CD4-positive, alpha-beta T cell treated with Interleukin-15 for 1 hour (primary cell): ENCODE measurements around the gene KLHDC8B.
"Not testable (repeated sequence)": the region's sequence is repeated elsewhere in the genome, so short reads cannot be mapped to it uniquely, and the experiment has no call there.

Experiments
- DNase-seq: peaks from one replicate; pipeline ENCODE4 v3.0.0-alpha.2; 2020

KLHDC8B gene

DNA sequence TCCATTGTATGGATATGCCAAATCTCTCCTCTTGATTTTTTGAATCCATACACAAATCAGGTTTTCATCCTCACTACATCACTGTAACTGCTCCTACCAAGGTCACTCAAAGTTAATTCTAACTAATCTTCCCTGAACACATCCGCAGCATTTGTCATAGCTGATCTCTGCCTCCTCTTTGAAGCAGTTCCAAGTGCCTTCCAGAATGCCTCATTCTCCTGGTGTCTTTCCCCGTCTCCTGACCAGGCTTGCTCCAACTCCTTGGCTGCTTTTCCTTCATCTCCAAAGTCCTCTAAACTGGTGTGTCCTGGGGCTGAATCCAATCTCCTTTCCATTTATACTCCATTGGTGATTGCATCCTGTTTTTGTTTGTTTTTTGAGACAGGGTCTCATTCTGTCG is 26.8 kb downstream of the KLHDC8B start:
- DNase-seq, result no peak

DNA sequence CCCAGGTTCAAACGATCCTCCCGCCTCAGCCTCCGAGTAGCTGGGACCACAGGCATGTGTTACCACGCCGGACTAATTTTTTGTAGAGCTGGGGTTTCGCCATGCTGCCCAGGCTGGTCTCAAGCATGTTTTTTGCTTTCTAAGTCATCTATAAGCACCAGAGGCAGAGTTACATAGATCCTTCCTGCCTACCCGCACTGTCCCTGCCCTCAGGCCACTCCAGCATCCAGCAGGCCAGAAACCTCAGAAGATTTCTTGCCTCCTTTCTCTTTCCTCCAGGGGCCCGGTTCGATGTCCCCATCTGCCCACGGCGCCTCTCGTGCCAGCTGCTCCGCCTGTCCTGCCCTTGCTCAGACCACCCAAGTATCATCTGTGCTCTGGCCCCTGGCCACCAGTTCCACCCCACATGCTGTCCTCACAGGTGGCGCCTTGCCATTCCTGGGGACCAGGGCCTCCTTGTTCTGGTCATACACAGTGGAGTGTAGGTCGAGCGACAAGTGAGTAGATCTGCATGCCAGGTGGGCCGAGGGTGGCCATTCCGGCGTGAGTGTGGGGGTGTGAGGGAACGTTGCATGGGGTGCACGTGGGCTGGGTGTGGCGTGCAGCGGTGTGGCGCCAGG is 27.3 kb downstream of the KLHDC8B start:
- DNase-seq, result no peak

DNA sequence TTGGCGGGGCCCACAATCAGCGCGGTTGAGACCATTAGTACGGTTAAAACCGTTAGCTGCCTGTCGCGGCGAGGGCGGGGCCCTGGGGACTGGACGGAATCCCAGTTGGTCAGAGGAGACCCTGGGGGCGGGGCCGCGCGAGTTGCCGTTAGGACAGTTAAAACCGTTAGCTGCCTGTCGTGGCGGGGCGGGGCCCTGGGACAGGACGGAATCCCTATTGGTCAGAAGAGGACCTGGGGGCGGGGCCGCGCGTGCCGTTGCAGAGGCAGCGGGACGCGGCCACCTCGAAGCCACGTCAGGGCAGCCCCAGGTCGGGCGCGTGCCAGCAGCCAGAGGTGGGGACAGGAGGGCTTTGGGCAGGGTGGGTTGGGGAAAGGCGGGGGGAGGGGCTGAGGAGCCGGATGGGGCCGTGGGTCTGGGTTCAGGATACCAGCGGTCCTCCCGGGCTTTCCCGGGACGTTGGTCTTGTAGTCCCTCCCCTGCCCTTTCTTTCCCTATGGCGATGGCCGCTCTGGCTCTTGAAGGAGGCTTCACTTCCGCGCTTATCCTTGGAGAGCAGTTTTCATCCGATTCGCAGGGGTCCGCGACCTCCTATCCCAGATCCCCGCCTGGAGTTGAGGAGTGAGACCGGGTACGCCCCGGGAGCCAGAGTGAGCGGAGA is 28.0 kb downstream of the KLHDC8B start:
- DNase-seq, result no peak

DNA sequence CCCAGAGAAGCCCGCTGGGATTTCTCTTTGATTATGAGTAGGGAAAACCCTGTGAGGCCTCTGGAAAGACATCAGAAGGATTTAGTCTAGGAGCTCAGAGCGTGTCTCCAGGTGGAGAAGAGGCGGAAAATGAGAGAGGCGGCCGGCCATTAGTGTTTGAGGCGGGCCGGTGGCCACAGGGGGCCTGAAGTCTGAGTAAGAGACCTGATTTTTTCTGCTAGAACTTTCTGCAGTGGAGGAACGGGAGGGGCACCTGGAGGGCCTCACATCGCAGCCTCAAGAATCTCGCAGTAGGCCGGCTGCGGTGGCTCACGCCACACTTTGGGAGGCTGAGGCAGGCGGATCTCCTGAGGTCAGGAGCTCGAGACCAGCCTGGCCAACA is 28.5 kb downstream of the KLHDC8B start:
- DNase-seq, result no peak

- DNase-seq, result no peak
These were observed 42.1 kb downstream of the KLHDC8B start for GRCh38 chr3:49213541-49213943.

- no peak for DNase-seq
These were observed 42.6 kb downstream of the KLHDC8B start for GRCh38 chr3:49213998-49214397.

- not testable (repeated sequence) for DNase-seq
These were observed 45.3 kb downstream of the KLHDC8B start for GRCh38 chr3:49216687-49217086.

DNA sequence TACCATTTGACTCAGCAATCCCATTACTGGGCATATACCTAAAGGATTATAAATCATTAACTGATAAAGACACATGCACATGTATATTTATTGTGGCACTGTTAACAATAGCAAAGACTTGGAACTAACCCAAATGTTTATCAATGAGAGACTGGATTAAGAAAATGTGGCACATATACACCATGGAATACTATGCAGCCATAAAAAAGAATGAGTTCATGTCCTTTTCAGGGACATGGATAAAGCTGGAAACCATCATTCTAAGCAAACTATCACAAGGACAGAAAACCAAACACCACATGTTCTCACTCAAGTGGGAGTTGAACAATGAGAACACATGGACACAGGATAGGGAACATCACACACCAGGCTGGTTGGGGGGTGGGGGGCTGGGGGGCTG is 45.7 kb downstream of the KLHDC8B start:
- not testable (repeated sequence) for DNase-seq

GRCh38 chr3:49217688-49218470 is 46.5 kb downstream of the KLHDC8B start:
- no peak for DNase-seq

DNA sequence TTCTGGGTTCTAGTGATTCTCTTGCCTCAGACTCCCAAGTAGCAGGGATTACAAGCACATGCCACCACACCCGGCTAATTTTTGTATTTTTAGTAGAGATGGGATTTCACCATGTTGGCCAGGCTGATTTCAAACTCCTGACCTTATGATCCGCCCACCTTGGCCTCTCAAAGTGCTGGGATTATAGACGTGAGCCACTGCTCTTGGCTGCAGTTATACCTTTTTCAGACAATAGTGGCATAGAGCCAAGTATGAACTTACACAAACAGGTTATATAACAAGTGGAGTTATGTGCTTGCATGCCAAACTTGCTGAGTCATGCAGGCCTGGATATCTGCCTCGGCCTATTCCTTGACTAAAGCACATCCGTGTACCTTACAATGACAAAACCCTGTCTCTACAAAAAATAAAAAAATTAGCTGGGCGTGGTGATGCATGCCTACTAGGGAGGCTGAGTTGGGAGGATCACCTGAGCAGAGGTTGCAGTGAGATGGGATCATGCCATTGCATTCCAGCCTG is 47.1 kb downstream of the KLHDC8B start:
- DNase-seq, result not testable (repeated sequence)

DNA sequence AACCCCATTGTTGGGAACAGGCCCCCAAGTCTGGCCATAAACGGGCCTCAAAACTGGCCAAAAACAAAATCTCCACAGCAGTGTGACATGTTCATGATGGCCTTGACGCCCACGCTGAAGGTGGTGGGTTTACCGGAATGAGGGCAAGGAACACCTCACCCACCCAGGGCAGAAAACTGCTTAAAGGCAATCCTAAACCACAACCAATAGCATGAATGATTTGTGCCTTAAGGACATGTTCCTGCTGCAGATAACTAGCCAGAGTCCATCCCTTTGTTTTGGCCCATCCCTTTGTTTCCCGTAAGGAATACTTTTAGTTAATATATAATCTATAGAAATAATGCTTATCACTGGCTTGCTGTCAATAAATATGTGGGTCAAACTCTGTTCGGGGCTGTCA is 47.7 kb downstream of the KLHDC8B start:
- no peak for DNase-seq

DNA sequence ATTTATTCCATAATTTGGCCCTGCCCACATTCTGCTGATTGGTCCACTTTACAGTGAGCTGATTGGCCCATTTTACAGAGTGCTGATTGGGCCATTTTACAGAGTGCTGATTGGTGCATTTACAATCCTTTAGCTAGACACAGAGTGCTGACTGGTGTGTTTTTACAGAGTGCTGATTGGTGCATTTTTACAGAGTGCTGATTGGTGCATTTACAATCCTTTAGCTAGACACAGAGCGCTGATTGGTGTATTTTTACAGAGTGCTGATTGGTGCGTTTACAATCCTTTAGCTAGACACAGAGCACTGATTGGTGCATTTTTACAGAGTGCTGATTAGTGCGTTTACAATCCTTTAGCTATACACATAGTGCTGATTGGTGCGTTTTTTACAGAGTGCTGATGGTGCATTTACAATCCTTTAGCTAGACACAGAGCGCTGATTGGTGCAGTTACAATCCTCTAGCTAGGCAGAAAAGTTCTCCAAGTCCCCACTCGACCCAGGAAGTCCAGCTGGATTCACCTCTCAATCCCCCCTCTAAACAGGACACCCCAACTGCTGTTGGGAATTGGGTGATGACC is 49.7 kb downstream of the KLHDC8B start:
- DNase-seq, result not testable (repeated sequence)

DNA sequence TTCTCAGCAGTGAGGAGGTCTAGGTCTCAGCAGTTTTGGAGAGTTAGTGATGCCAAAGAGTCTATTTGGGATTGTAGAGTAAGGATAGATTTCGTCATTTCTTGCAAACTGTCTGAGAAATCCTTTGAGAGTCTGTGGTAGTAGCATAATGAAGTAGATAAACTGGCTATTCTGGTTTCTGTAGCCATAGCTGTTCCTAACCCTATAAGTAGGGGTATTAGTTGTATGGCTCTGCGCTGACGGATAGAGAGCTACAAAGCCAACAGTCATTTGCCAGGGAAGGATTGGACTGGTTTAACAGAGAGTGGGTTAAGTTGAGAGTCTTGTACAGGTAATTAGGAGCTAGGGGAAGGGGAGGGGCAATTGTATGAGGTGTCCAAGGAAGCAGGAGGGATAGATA is 50.6 kb downstream of the KLHDC8B start:
- no peak for DNase-seq
